Measurements from ENCODE around the gene CENPC.
"Not testable (repeated sequence)": the region's sequence is repeated elsewhere in the genome, so short reads cannot be mapped to it uniquely, and the experiment has no call there.

CENPC gene

DNA sequence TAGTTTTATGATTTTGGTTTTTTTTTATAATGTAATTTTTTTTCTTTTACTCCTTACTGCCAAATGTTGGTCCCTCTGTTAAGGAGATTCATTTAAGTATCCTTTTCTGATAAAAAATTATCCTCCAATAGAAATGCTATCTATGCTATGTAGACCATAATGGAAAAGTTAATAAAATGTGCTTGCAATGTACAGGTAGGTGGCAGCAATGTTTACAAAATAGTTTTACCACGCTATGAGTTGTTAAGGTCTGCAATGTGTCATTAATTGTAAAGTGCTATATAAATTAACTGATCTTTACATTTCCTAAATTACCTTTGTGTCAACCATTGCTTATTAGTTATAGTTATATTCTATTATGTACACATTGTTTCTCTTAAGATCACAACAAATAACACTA lies 3.8 kb upstream of the CENPC start:
- peak; percentile 48 for DNase-seq

GRCh38 chr4:67546971-67547370 lies 1.7 kb upstream of the CENPC start:
- no peak for DNase-seq

DNA sequence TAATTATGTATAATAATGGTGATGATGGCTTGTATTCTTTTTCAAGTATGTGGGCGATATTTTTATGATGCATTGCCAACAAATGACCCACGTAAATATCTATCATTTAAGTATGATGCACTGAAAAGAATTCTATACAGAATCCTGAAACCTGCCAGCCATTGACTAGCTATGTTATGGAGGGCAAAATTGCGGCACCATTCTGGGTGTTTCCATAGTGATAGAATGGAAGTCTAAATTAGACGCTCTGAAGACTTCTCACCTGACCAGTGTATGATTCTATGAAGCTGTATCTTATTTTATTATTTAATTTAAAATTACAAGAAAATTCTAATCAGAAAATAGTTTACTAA lies 677 bp upstream of the CENPC start:
- peak; percentile 50 for DNase-seq

GRCh38 chr4:67542076-67542475 lies 3.2 kb downstream of the CENPC start:
- peak; percentile 24 for DNase-seq

DNA sequence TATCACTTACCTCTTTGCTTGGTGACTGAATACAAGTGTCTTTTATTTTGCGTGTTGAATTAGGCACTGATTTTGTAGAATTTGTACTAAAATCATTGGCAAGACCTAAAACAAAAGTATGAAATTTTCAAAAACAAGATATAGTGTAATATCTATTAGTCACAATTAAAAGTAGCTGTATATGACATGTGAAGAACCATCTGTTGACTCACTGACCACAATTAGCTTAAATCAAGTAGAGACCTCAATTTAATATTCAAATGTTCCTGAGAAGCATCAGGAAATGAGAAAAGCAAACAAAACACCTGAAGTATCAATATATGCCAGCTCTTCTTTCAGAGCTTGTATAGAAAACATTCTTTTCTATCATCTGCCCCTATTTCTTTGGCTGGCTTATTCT lies 5.5 kb downstream of the CENPC start:
- no peak for DNase-seq

DNA sequence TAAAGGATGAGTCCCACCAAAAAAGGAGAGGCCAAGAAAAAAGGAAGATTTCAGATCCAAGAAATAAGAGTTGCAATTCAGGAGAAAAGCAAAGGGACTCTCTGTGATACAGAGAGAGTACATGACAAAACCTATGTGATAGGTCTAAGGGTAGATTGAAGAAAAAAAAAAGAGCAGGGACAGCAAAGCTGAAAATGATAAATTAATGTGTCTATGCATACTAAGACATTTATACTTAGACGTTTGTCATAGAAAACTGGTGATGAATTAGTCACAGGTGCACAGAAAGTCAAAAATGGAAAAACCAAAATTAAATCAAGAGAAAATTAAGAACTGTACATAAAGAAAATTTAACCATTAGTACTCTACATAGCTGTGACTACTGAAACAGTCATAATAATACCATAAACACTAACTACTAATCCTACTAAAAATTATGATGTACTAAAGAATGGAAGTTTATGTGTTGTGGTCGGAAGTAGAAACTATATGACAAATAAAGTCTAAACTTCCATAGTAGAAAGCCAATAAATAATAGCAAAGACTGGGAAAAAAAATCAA lies 9.9 kb downstream of the CENPC start:
- no peak for DNase-seq

DNA sequence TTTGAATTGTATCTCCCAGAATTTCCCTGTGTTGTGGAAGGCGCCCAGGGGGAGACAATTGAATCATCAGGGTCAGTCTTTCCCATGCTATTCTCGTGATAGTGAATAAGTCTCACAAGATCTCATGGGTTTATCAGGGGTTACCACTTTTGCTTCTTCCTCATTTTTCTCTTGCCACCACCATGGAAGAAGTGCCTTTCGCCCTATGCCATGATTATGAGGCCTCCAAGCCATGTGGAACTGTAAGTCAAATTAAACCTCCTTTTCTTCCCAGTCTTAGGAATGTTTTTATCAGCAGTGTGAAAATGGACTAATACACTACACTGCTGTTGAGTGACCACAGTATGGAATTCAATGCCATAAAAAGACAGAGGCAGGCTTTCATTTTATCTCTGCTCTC lies 12.2 kb downstream of the CENPC start:
- no peak for DNase-seq

DNA sequence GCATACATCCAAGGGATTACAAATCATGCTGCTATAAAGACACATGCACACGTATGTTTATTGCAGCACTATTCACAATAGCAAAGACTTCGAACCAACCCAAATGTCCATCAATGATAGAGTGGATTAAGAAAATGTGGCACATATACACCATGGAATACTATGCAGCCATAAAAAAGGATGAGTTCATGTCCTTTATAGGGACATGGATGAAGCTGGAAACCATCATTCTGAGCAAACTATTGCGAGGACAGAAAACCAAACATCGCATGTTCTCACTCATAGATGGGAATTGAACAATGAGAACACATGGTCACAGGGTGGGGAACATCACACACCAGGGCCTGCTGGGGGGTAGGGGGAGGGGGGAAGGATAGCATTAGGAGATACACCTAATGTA lies 12.9 kb downstream of the CENPC start:
- DNase-seq = not testable (repeated sequence)

- DNase-seq = peak; percentile 6
These were observed 13.8 kb downstream of the CENPC start for GRCh38 chr4:67531379-67531962.

DNA sequence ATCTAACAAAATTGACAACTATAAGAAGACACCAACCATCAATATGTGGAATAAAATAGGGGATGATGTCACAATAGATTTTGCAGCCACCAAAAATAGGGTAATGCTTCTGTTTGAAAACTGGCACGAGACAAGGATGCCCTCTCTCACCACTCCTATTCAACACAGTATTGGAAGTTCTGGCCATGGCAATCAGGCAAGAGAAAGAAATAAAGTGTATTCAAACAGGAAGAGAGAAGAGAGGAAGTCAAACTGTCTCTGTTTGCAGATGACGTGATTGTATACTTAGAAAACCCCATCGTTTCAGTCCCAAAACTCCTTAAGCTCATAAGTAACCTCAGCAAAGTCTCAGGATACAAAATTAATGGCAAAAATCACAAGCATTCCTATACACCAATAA lies 21.2 kb downstream of the CENPC start:
- DNase-seq = not testable (repeated sequence)

GRCh38 chr4:67522851-67523671 lies 22.2 kb downstream of the CENPC start:
- DNase-seq = no peak

GRCh38 chr4:67522230-67522629 lies 23.1 kb downstream of the CENPC start:
- DNase-seq = peak; percentile 48

GRCh38 chr4:67521506-67521905 lies 23.8 kb downstream of the CENPC start:
- DNase-seq = no peak

- DNase-seq = no peak
These were observed 25.2 kb downstream of the CENPC start for GRCh38 chr4:67520141-67520540.

DNA sequence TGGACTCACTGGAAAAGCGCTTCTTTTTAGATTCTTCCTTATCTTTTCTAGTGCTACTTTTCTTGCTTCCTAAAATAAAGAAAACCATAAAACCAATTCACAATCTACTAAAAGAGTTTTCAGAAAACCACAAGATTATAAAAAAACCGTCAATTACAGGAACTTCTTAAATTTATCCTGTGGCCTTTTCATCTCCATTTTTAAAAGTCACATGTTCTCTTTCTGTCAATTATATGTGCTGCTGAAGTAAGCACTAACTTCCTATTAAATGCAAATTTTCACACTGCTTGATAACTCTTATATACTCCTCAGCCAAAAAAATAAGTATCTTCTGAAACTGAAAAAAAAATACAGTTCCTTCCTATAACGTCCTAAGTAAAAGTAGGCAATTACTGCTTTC lies 32.8 kb downstream of the CENPC start:
- DNase-seq = no peak

DNA sequence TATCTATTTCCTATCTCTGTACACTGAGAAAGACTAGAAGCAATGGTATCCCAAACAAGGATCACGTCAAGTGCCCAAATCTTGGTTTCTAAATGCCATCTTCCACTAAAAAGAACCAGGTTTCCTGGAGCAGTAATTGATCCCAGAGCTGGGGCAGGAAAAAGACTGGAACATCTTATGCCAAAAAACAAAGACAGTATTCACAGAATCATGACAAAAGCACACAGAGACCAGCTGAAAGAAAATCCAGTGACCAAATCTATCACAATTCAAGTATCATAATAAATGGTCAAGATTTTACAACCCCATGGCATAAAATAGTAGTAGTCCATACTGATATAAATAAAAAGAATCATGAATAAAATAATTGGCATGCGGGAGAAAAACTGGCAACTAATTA lies 44.9 kb downstream of the CENPC start:
- no peak for DNase-seq

DNA sequence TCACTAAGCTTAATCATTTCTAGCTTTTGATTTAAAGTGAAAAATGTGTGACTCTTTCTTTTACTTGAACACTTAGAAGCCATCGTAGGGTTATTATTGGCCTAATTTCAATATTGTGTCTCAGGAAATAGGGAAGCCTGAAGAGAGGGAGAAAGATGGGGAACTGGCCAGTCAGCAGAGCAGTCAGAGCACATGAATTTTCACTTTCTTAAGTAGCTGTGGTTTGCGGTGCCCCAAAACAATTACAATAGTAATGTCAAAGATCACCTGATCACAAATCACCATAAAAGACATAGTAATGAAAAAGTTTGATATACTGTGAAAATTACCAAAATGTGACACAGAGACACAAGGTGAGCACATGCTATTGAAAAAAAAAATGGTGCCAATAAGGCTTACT lies 45.5 kb downstream of the CENPC start:
- no peak for DNase-seq

- DNase-seq = no peak
These were observed 61.3 kb downstream of the CENPC start for GRCh38 chr4:67483868-67484602.

DNA sequence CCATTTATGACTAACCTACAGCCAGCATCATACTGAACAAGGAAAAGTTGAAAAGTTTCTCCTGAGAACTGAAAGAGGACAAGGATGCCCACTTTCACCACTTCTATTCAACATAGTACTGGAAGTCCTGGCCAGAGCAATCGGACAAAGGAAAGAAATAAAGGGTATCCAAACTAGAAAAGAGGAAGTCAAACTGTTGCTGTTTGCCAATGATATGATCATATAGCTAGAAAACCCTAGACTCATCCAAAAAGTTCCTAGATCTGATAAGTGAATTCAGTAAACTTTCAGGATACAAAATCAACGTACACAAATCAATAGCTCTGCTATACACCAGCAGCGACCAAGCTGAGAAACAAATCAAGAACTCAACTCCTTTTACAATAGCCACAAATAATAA lies 64.5 kb downstream of the CENPC start:
- no peak for DNase-seq

DNA sequence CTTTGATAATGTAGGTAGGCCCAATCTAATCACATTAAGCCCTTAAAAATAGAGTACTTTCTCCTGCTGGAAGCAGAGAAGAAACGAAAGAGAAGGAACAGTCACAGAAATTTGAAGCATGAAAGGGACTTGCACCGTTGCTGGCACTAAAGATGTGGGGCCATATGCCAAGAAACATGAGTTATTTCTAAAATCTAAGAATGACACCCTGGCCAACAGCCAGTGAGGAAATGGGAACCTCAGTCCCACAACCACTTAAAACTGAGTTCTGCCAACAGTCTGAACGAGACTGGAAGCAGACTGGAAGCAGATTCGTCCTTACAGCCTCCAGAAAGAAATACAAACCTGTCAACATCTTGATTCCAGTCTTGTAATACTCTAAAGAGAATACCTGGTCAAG lies 70.1 kb downstream of the CENPC start:
- DNase-seq = no peak

DNA sequence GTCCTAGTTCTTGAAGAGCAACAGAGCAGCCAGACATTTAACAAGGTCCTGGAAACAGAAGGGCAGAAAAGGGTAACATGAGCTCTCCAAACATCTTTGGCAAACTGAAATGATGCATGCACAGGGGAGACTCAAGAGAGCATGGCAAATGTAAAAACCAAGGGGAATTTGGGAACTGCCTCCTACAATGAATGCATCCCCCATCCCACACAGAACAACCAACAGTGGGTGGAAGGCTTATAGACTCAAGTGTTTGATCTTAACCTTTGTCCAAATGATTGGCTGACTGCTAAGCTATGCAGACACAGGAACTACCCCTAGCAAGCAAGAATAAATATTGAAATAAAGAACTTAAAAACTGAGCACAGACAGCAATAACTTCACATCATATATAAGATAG lies 74.4 kb downstream of the CENPC start:
- no peak for DNase-seq

GRCh38 chr4:67468830-67469229 lies 76.5 kb downstream of the CENPC start:
- DNase-seq = no peak

DNA sequence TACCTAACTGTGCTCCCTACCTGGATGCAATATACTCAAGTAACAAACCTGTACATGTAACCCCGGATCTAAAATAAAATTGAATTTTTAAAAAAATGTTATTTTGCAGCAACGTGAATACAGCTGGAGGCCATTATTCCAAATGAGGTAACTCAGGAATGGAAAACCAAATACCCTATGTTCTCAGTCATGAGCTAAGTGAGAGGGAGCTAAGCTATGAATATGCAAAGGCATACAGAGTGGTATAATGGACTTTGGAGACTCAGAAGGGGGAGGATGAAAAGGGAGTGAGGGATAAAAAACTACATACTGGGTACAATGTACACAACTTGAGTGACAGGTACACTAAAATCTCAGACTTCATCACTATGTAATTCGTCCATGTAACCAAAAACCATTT lies 78.6 kb downstream of the CENPC start:
- no peak for DNase-seq

- DNase-seq = no peak
These were observed 79.6 kb downstream of the CENPC start for GRCh38 chr4:67465763-67466052.

Data from NCI-H69 (cell line).